ENCODE data around the gene GYG2. TPM values are rescaled to one million over a fixed set of nuclear protein-coding genes. Genes with fewer than 3 reads are reported as not detected.
"Not testable (repeated sequence)": the region's sequence is repeated elsewhere in the genome, so short reads cannot be mapped to it uniquely, and the experiment has no call there.

The GYG2 gene
- polyA plus RNA-seq, 1 donor from 2014 or later: 6.3 TPM

- H2AFZ ChIP-seq (ENCODE audit: low read depth, low read length): not testable (repeated sequence)
Observed at GRCh38 chrX:2796808-2797207, 31.9 kb upstream of the GYG2 start.

GRCh38 chrX:2799369-2799768 is 29.4 kb upstream of the GYG2 start:
- H2AFZ ChIP-seq (ENCODE audit: low read depth, low read length): no peak overlapping the region
- no peaks in the 10 kb centered on the region for H3F3A ChIP-seq (ENCODE audit: insufficient read depth, low read length, poor library complexity, severe bottlenecking)
- no peaks in the 10 kb centered on the region for H3K36me3 ChIP-seq (ENCODE audit: insufficient read depth, low read length)
- H3K4me2 ChIP-seq (ENCODE audit: low read length): no peak overlapping the region
- no peaks in the 10 kb centered on the region for H4K20me1 ChIP-seq (ENCODE audit: insufficient read depth)
- no peak overlapping the region for H3K4me3 ChIP-seq (ENCODE audit: low read length)
- no peaks in the 10 kb centered on the region for H3K27me3 ChIP-seq (ENCODE audit: insufficient read depth, low read depth, low read length)
- H3K27ac ChIP-seq (ENCODE audit: low read length): no peak overlapping the region
- H3K9me3 ChIP-seq (ENCODE audit: low read length): no peaks in the 10 kb centered on the region
- no peak for TF ChIP-seq RAD21 (conservative IDR thresholded peaks at IDR 0.05)
- TF ChIP-seq EZH2 (IDR thresholded peaks at IDR 0.05; ENCODE audit: borderline replicate concordance, insufficient read depth, low read length, poor library complexity, severe bottlenecking): no peak
- no peak for TF ChIP-seq MXI1 (conservative IDR thresholded peaks at IDR 0.05; ENCODE audit: poor library complexity, severe bottlenecking)
- no peak for TF ChIP-seq POLR2AphosphoS5 (IDR thresholded peaks at IDR 0.05)
- TF ChIP-seq, protein P1, sequence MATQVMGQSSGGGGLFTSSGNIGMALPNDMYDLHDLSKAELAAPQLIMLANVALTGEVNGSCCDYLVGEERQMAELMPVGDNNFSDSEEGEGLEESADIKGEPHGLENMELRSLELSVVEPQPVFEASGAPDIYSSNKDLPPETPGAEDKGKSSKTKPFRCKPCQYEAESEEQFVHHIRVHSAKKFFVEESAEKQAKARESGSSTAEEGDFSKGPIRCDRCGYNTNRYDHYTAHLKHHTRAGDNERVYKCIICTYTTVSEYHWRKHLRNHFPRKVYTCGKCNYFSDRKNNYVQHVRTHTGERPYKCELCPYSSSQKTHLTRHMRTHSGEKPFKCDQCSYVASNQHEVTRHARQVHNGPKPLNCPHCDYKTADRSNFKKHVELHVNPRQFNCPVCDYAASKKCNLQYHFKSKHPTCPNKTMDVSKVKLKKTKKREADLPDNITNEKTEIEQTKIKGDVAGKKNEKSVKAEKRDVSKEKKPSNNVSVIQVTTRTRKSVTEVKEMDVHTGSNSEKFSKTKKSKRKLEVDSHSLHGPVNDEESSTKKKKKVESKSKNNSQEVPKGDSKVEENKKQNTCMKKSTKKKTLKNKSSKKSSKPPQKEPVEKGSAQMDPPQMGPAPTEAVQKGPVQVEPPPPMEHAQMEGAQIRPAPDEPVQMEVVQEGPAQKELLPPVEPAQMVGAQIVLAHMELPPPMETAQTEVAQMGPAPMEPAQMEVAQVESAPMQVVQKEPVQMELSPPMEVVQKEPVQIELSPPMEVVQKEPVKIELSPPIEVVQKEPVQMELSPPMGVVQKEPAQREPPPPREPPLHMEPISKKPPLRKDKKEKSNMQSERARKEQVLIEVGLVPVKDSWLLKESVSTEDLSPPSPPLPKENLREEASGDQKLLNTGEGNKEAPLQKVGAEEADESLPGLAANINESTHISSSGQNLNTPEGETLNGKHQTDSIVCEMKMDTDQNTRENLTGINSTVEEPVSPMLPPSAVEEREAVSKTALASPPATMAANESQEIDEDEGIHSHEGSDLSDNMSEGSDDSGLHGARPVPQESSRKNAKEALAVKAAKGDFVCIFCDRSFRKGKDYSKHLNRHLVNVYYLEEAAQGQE (IDR thresholded peaks at IDR 0.05; ENCODE audit: borderline replicate concordance): no peak
- TF ChIP-seq EP300 (conservative IDR thresholded peaks at IDR 0.05; ENCODE audit: poor library complexity, severe bottlenecking): no peak
- H3K9ac ChIP-seq (ENCODE audit: low read length): no peak overlapping the region
- no peaks in the 10 kb centered on the region for H3K79me2 ChIP-seq (replicated peaks; ENCODE audit: insufficient read depth, low read length)
- H3K9me2 ChIP-seq (ENCODE audit: insufficient read depth, low read length): no peaks in the 10 kb centered on the region

More at GRCh38 chrX:2796808-2797207, 31.9 kb upstream of the GYG2 start:
- not testable (repeated sequence) for H3K27ac ChIP-seq (ENCODE audit: low read length); H4K20me1 ChIP-seq (ENCODE audit: insufficient read depth); H3K4me2 ChIP-seq (ENCODE audit: low read length); H3K27me3 ChIP-seq (ENCODE audit: insufficient read depth, low read depth, low read length); H3K4me3 ChIP-seq (ENCODE audit: low read length); H3F3A ChIP-seq (ENCODE audit: insufficient read depth, low read length, poor library complexity, severe bottlenecking); H3K79me2 ChIP-seq (replicated peaks; ENCODE audit: insufficient read depth, low read length); H3K9ac ChIP-seq (ENCODE audit: low read length); H3K36me3 ChIP-seq (ENCODE audit: insufficient read depth, low read length); H3K9me3 ChIP-seq (ENCODE audit: low read length); H3K9me2 ChIP-seq (ENCODE audit: insufficient read depth, low read length)

DNA sequence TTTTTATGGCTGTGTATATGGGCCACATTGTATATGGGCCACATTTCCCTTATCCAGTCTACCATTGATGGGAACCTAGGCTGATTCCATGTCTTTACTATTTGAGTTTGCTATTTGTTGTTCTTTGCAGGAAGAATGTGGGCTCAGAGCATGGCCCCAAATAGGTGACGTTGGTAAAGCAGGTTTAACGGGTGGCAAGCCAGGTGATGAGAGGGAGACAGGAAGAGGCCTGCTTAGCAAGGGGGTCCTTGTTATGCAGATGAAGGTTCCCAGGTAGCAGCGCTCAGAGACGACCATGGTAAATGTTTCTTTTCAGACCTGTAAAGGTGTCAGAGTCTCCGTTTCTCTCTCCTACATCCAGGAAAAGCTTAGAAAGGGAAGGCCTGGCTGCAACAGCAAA is 28.8 kb upstream of the GYG2 start:
- not testable (repeated sequence) for H4K20me1 ChIP-seq (ENCODE audit: insufficient read depth); H3K36me3 ChIP-seq (ENCODE audit: insufficient read depth, low read length); H3K9ac ChIP-seq (ENCODE audit: low read length); H3K4me2 ChIP-seq (ENCODE audit: low read length); H3F3A ChIP-seq (ENCODE audit: insufficient read depth, low read length, poor library complexity, severe bottlenecking); H3K9me3 ChIP-seq (ENCODE audit: low read length); H3K4me3 ChIP-seq (ENCODE audit: low read length); H3K27ac ChIP-seq (ENCODE audit: low read length); H3K79me2 ChIP-seq (replicated peaks; ENCODE audit: insufficient read depth, low read length); H3K27me3 ChIP-seq (ENCODE audit: insufficient read depth, low read depth, low read length); H2AFZ ChIP-seq (ENCODE audit: low read depth, low read length); H3K9me2 ChIP-seq (ENCODE audit: insufficient read depth, low read length)

DNA sequence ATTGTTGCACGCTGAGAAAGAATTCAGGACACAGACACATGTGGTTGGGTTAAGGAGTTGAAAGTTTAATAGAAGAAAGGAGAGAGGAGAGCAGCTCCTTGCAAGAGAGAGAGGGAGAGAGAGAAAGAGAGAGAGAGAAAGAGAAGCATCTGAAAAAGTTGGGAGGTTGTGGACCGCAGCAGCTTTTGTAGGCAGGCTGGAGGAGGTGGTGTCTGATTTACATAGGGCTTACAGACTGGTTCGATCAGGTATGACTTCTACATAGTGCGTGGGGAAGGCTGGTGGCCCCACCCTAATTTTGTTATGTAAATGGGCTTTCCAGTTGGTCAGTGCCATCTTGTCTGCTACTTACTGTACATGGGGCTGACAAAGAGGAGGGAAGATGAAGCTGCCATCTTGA is 27.5 kb upstream of the GYG2 start:
- Histone ChIP-seq H3K9me3 (ENCODE audit: low read length) (no peaks in the 10 kb centered on the region), H3F3A (ENCODE audit: insufficient read depth, low read length, poor library complexity, severe bottlenecking) (no peaks in the 10 kb centered on the region), H4K20me1 (ENCODE audit: insufficient read depth) (no peaks in the 10 kb centered on the region), H3K79me2 (replicated peaks; ENCODE audit: insufficient read depth, low read length) (no peaks in the 10 kb centered on the region), H3K27ac (ENCODE audit: low read length) (no peak overlapping the region), H3K9ac (ENCODE audit: low read length) (no peak overlapping the region), H3K27me3 (ENCODE audit: insufficient read depth, low read depth, low read length) (no peaks in the 10 kb centered on the region), H3K9me2 (ENCODE audit: insufficient read depth, low read length) (no peaks in the 10 kb centered on the region), H3K36me3 (ENCODE audit: insufficient read depth, low read length) (no peaks in the 10 kb centered on the region), H3K4me2 (ENCODE audit: low read length) (no peak overlapping the region), H2AFZ (ENCODE audit: low read depth, low read length) (no peak overlapping the region), H3K4me3 (ENCODE audit: low read length) (no peak overlapping the region)
- TF ChIP-seq RAD21 (conservative IDR thresholded peaks at IDR 0.05) (no peak), POLR2AphosphoS5 (IDR thresholded peaks at IDR 0.05) (no peak), MXI1 (conservative IDR thresholded peaks at IDR 0.05; ENCODE audit: poor library complexity, severe bottlenecking) (no peak), TAF1 (IDR thresholded peaks at IDR 0.05; ENCODE audit: low read depth) (no peak), EZH2 (IDR thresholded peaks at IDR 0.05; ENCODE audit: borderline replicate concordance, insufficient read depth, low read length, poor library complexity, severe bottlenecking) (no peak), CTCF (IDR thresholded peaks at IDR 0.05; ENCODE audit: poor library complexity, severe bottlenecking) (no peak), EP300 (conservative IDR thresholded peaks at IDR 0.05; ENCODE audit: poor library complexity, severe bottlenecking) (no peak), SMC3 (conservative IDR thresholded peaks at IDR 0.05; ENCODE audit: poor library complexity) (no peak)
- TF ChIP-seq, protein P1 (IDR thresholded peaks at IDR 0.05; ENCODE audit: borderline replicate concordance): no peak

All from neural cell (in vitro differentiated cells).